GM21390 (cell line): ENCODE results near the gene AFAP1.
"Not testable (repeated sequence)": the region's sequence is repeated elsewhere in the genome, so short reads cannot be mapped to it uniquely, and the experiment has no call there.

ENCODE experiments used
- ATAC-seq: cut with Tn5 transposase; IDR thresholded peaks from one replicate; pipeline ENCODE4 v1.9.1; 2021; ENCODE audit not compliant: unreplicated experiment

Gene AFAP1

GRCh38 chr4:7947927-7948326, 8.3 kb upstream of the AFAP1 start:
- ATAC-seq, result no peak

- no peak for ATAC-seq
Observed at GRCh38 chr4:7945709-7946380, 6.2 kb upstream of the AFAP1 start.

- ATAC-seq, result no peak
Observed at GRCh38 chr4:7944599-7945220, 5.0 kb upstream of the AFAP1 start.

- ATAC-seq, result not testable (repeated sequence)
Observed at GRCh38 chr4:7943688-7944087, 4.0 kb upstream of the AFAP1 start.

GRCh38 chr4:7943211-7943610, 3.5 kb upstream of the AFAP1 start:
- ATAC-seq, result no peak

GRCh38 chr4:7941965-7942496, 2.4 kb upstream of the AFAP1 start:
- ATAC-seq, result no peak

GRCh38 chr4:7941111-7941964, 1.7 kb upstream of the AFAP1 start:
- ATAC-seq, result no peak

- ATAC-seq, result no peak
Observed at GRCh38 chr4:7938609-7939376, 868 bp downstream of the AFAP1 start.

- no peak for ATAC-seq
Observed at GRCh38 chr4:7938266-7938608, 1.4 kb downstream of the AFAP1 start.

GRCh38 chr4:7937006-7937405, 2.7 kb downstream of the AFAP1 start:
- ATAC-seq, result no peak

- no peak for ATAC-seq
Observed at GRCh38 chr4:7933651-7934510, 5.8 kb downstream of the AFAP1 start.

- no peak for ATAC-seq
Observed at GRCh38 chr4:7932287-7932686, 7.4 kb downstream of the AFAP1 start.

GRCh38 chr4:7929118-7929951, 10.3 kb downstream of the AFAP1 start:
- ATAC-seq, result no peak

- no peak for ATAC-seq
Observed at GRCh38 chr4:7928711-7929110, 10.9 kb downstream of the AFAP1 start.

- ATAC-seq, result no peak
Observed at GRCh38 chr4:7926822-7927221, 12.8 kb downstream of the AFAP1 start.

GRCh38 chr4:7924570-7924969, 15.1 kb downstream of the AFAP1 start:
- ATAC-seq, result no peak

GRCh38 chr4:7924163-7924562, 15.5 kb downstream of the AFAP1 start:
- ATAC-seq, result no peak

- no peak for ATAC-seq
Observed at GRCh38 chr4:7922466-7922865, 17.2 kb downstream of the AFAP1 start.

- no peak for ATAC-seq
Observed at GRCh38 chr4:7918981-7919380, 20.7 kb downstream of the AFAP1 start.
